HG03439 (cell line): ENCODE results near the gene KAZN.

Source experiments
- ATAC-seq: cut with Tn5 transposase; IDR thresholded peaks from one replicate; pipeline ENCODE4 v1.9.1; 2021; ENCODE audit warnings: mild to moderate bottlenecking, moderate library complexity; ENCODE audit not compliant: unreplicated experiment

KAZN gene

GRCh38 chr1:14585728-14586127, 12.8 kb upstream of the KAZN start:
- no peak for ATAC-seq

GRCh38 chr1:14590411-14591180, 7.9 kb upstream of the KAZN start:
- ATAC-seq: no peak

GRCh38 chr1:14591600-14591999, 6.9 kb upstream of the KAZN start:
- no peak for ATAC-seq

GRCh38 chr1:14592004-14592631, 6.4 kb upstream of the KAZN start:
- no peak for ATAC-seq

- no peak for ATAC-seq
Measured at GRCh38 chr1:14593302-14593701, 5.2 kb upstream of the KAZN start.

GRCh38 chr1:14594045-14594444, 4.4 kb upstream of the KAZN start:
- no peak for ATAC-seq

GRCh38 chr1:14596591-14596990, 1.9 kb upstream of the KAZN start:
- ATAC-seq: no peak

- no peak for ATAC-seq
Measured at GRCh38 chr1:14597343-14598006, 1.0 kb upstream of the KAZN start.

GRCh38 chr1:14598007-14598497, 433 bp upstream of the KAZN start:
- no peak for ATAC-seq

GRCh38 chr1:14599183-14599791, 802 bp downstream of the KAZN start:
- no peak for ATAC-seq

- ATAC-seq: no peak
Measured at GRCh38 chr1:14599800-14600199, 1.3 kb downstream of the KAZN start.

- ATAC-seq: no peak
Measured at GRCh38 chr1:14600405-14601112, 2.1 kb downstream of the KAZN start.

GRCh38 chr1:14602136-14602535, 3.7 kb downstream of the KAZN start:
- ATAC-seq: no peak

GRCh38 chr1:14603645-14604044, 5.2 kb downstream of the KAZN start:
- ATAC-seq: no peak

- no peak for ATAC-seq
Measured at GRCh38 chr1:14604414-14604813, 5.9 kb downstream of the KAZN start.

- no peak for ATAC-seq
Measured at GRCh38 chr1:14605945-14606344, 7.5 kb downstream of the KAZN start.

GRCh38 chr1:14606632-14607031, 8.1 kb downstream of the KAZN start:
- no peak for ATAC-seq

- no peak for ATAC-seq
Measured at GRCh38 chr1:14607295-14607694, 8.8 kb downstream of the KAZN start.

- no peak for ATAC-seq
Measured at GRCh38 chr1:14608308-14608707, 9.8 kb downstream of the KAZN start.

- ATAC-seq: no peak
Measured at GRCh38 chr1:14610761-14611160, 12.3 kb downstream of the KAZN start.

GRCh38 chr1:14611792-14612191, 13.3 kb downstream of the KAZN start:
- no peak for ATAC-seq
